NB4 (cell line): ENCODE data around the gene AMPH.
A peak's percentile ranks its signal among the peaks of the same experiment; 100 is the strongest.

Source experiments
- DNase-seq: peaks from one replicate; pipeline ENCODE4 v3.0.0; 2010; ENCODE audit warnings: low read depth
- H3K4me3 ChIP-seq: one replicate; pipeline ENCODE4 v1.5.1; 2011; ENCODE audit warnings: mild to moderate bottlenecking, low read depth, low read length, moderate library complexity
- MAX ChIP-seq: IDR thresholded peaks from 2 replicates; pipeline ENCODE4 v1.6.1; 2011; ENCODE audit warnings: low read depth, low read length
- MYC ChIP-seq: IDR thresholded peaks from 2 replicates; pipeline ENCODE4 v1.6.1; 2011; ENCODE audit warnings: low read depth, low read length
- POLR2A ChIP-seq: IDR thresholded peaks from 2 replicates; pipeline ENCODE4 v1.6.1; 2011; ENCODE audit warnings: mild to moderate bottlenecking; ENCODE audit not compliant: insufficient read length; ENCODE audit errors: extremely low read depth
- TF ChIP-seq, protein P1 (sequence below): IDR thresholded peaks from one replicate; pipeline ENCODE4 v1.5.1; 2012; ENCODE audit warnings: low read depth, low read length

The AMPH gene

DNA sequence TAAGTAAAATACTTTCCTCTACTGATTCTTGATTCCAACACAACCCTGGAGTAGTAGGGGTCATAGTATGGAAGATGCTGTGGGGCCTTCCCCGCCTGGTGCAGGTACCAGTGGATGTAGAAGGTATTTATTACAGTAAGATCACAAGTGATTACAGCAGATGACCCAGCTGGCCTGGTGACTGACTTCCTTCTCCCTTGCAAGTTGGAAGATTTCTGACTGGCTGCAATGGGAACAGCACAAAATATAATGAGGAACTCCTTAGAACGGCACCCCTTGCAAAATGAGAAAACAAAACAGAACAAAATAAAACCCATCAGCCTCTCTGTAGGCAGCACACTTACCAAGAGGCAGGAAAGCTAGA is 296.1 kb downstream of the AMPH start:
- H3K4me3 ChIP-seq, result peak overlapping the region; percentile 68
- DNase-seq, result no peak
- TF ChIP-seq POLR2A, result no peak
- no peak for TF ChIP-seq MYC
- no peak for TF ChIP-seq MAX
- TF ChIP-seq, protein P1, sequence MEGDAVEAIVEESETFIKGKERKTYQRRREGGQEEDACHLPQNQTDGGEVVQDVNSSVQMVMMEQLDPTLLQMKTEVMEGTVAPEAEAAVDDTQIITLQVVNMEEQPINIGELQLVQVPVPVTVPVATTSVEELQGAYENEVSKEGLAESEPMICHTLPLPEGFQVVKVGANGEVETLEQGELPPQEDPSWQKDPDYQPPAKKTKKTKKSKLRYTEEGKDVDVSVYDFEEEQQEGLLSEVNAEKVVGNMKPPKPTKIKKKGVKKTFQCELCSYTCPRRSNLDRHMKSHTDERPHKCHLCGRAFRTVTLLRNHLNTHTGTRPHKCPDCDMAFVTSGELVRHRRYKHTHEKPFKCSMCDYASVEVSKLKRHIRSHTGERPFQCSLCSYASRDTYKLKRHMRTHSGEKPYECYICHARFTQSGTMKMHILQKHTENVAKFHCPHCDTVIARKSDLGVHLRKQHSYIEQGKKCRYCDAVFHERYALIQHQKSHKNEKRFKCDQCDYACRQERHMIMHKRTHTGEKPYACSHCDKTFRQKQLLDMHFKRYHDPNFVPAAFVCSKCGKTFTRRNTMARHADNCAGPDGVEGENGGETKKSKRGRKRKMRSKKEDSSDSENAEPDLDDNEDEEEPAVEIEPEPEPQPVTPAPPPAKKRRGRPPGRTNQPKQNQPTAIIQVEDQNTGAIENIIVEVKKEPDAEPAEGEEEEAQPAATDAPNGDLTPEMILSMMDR, result no peak

GRCh38 chr7:38334163-38334562 is 297.0 kb downstream of the AMPH start:
- TF ChIP-seq POLR2A, result no peak
- TF ChIP-seq, protein P1, result no peak
- TF ChIP-seq MYC, result no peak
- no peak for TF ChIP-seq MAX
- H3K4me3 ChIP-seq, result peak overlapping the region; percentile 68
- no peak for DNase-seq
